Keratinocyte (primary cell): Measurements from ENCODE around the gene TAF9. TPM values are rescaled to one million over a fixed set of nuclear protein-coding genes. Genes with fewer than 3 reads are reported as not detected.

ENCODE experiments used
- DNase-seq: peaks from one replicate; pipeline ENCODE4 v3.0.0-alpha.2; 2011; ENCODE audit warnings: low read depth, missing footprints, low spot score
- FAIRE-seq: peaks from 2 replicates; lab custom pipeline; 2011; peaks lifted over from hg19 to GRCh38; lab: Jason Lieb, UNC
- H2AFZ ChIP-seq: 2 replicates; pipeline ENCODE4 v1.6.0; 2012; ENCODE audit warnings: low read length, control low read depth, inconsistent platforms; ENCODE audit not compliant: control insufficient read depth
- H3K27ac ChIP-seq: 2 replicates; pipeline ENCODE4 v1.5.1; 2011; ENCODE audit warnings: low read length; ENCODE audit not compliant: control insufficient read depth, insufficient read depth
- H3K27me3 ChIP-seq: 3 replicates; pipeline ENCODE4 v1.6.0; 2011; ENCODE audit warnings: low read length; ENCODE audit not compliant: control insufficient read depth, insufficient read depth; ENCODE audit errors: extremely low read depth
- H3K36me3 ChIP-seq, 2 experiments: 2 replicates in 1 of 2; 3 replicates in 1 of 2; pipeline ENCODE4 v1.5.1; 2011; ENCODE audit warnings: low read length in 2 of 2, mild to moderate bottlenecking in 1 of 2; ENCODE audit not compliant: control insufficient read depth in 2 of 2, insufficient read depth in 2 of 2; ENCODE audit errors: extremely low read depth in 1 of 2
- H3K4me1 ChIP-seq: 3 replicates; pipeline ENCODE4 v1.5.1; 2011; ENCODE audit warnings: low read length; ENCODE audit not compliant: control insufficient read depth, insufficient read depth; ENCODE audit errors: extremely low read depth
- H3K4me2 ChIP-seq: 3 replicates; pipeline ENCODE4 v1.6.0; 2011; ENCODE audit warnings: low read depth, low read length; ENCODE audit not compliant: control insufficient read depth, insufficient read depth; ENCODE audit errors: extremely low read depth
- H3K4me3 ChIP-seq, 3 experiments: fragments of 200-600 bp in 1 of 3; sonication (generic) in 1 of 3; 2 replicates in 2 of 3; 3 replicates in 1 of 3; pipeline ENCODE4 v1.5.1; 2011 to 2016; ENCODE audit warnings: low read length in 3 of 3, mild to moderate bottlenecking in 3 of 3, control low read depth in 2 of 3, inconsistent platforms in 1 of 3, low read depth in 1 of 3, mixed read lengths in 1 of 3, mixed run types in 1 of 3, moderate library complexity in 1 of 3; ENCODE audit not compliant: control insufficient read depth in 2 of 3, insufficient read depth in 2 of 3; ENCODE audit errors: extremely low read depth in 1 of 3
- H3K79me2 ChIP-seq: 2 replicates; pipeline ENCODE4 v1.6.0; 2012; ENCODE audit warnings: low read length; ENCODE audit not compliant: control insufficient read depth, insufficient read depth
- H3K9ac ChIP-seq: 3 replicates; pipeline ENCODE4 v1.6.0; 2011; ENCODE audit warnings: low read length; ENCODE audit not compliant: control insufficient read depth, insufficient read depth; ENCODE audit errors: extremely low read depth
- H3K9me1 ChIP-seq: 3 replicates; pipeline ENCODE4 v1.6.0; 2011; ENCODE audit warnings: low read length; ENCODE audit not compliant: control insufficient read depth, insufficient read depth; ENCODE audit errors: extremely low read depth
- H3K9me3 ChIP-seq: 2 replicates; pipeline ENCODE4 v1.5.1; 2012; ENCODE audit warnings: low read depth, low read length; ENCODE audit not compliant: control insufficient read depth
- H4K20me1 ChIP-seq: 3 replicates; pipeline ENCODE4 v1.6.0; 2011; ENCODE audit warnings: low read length; ENCODE audit not compliant: control insufficient read depth, insufficient read depth; ENCODE audit errors: extremely low read depth
- EZH2 ChIP-seq: IDR thresholded peaks from one replicate; pipeline ENCODE4 v1.6.1; 2012; ENCODE audit warnings: inconsistent platforms, mild to moderate bottlenecking, low read length, moderate library complexity
- dilution Hi-C: fragments of 300-500 bp; cut with MboI; formaldehyde crosslinking; loops from one replicate; pipeline ENCODE4 v1.7.0; 2020; ENCODE audit warnings: low sequenced_read_pairs; ENCODE audit not compliant: extremely low pct_ligation_motif_present
- polyA plus RNA-seq, 5 experiments: library from polyadenylated mRNA; depleted of rRNA in 3 of 5; stranded (reverse) in 3 of 5; stranded (forward) in 1 of 5; unstranded in 1 of 5; fragments of >200 nt; gene quantifications; 1 replicate in 1 of 5; 2 replicates in 3 of 5; 3 replicates in 1 of 5; pipeline versions ENCODE4 v1.2.1 to v1.2.3, GENCODE V29; 2011 to 2012; ENCODE audit warnings: missing spikeins in 2 of 5, low read depth in 1 of 5, low replicate concordance in 1 of 5
- TF ChIP-seq, protein P1 (sequence below), 3 experiments: IDR thresholded peaks in 1 of 3; conservative IDR thresholded peaks in 1 of 3; optimal IDR thresholded peaks in 1 of 3; 2 replicates in 2 of 3; 3 replicates in 1 of 3; pipeline versions ENCODE3 to v1.5.1; 2011; ENCODE audit warnings: low read length in 3 of 3, mild to moderate bottlenecking in 3 of 3, moderate library complexity in 2 of 3, control low read depth in 1 of 3, inconsistent platforms in 1 of 3; ENCODE audit not compliant: insufficient read depth in 2 of 3; ENCODE audit errors: extremely low read depth in 1 of 3

Gene TAF9
- polyA plus RNA-seq, 1 donor (not counting 4 experiments of a cell fraction or from before 2014, with no cell fraction given), result 237 TPM

DNA sequence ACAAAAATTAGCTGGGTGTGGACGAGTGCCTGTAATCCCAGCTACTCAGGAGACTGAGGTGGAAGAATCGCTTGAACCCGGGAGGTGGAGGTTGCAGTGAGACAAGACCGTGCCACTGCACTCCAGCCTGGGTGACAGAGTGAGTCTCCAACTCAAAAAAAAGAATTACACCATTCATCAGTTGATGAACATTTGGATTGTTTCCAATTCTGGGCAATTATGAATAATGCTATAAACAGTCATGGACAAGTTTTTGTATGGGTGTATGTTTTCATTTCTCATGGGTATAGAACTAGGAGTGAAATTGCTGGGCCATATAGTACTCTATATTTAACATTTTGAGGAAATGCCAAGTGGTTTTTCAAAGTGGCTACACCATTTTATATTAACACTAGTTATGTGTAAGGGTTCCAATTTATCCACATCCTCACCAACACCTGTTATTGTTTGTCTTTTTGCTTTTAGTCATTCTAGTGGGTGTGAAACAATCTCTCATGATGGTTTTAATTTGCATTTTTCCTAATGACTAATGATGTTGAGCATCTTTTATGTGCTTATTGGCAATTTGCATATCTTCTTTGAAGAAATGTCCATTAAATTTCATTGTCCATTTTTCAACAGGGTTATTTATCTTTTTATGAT, 27.7 kb downstream of the TAF9 start:
- H3K4me1 ChIP-seq, result no peaks in the 10 kb centered on the region
- TF ChIP-seq, protein P1, sequence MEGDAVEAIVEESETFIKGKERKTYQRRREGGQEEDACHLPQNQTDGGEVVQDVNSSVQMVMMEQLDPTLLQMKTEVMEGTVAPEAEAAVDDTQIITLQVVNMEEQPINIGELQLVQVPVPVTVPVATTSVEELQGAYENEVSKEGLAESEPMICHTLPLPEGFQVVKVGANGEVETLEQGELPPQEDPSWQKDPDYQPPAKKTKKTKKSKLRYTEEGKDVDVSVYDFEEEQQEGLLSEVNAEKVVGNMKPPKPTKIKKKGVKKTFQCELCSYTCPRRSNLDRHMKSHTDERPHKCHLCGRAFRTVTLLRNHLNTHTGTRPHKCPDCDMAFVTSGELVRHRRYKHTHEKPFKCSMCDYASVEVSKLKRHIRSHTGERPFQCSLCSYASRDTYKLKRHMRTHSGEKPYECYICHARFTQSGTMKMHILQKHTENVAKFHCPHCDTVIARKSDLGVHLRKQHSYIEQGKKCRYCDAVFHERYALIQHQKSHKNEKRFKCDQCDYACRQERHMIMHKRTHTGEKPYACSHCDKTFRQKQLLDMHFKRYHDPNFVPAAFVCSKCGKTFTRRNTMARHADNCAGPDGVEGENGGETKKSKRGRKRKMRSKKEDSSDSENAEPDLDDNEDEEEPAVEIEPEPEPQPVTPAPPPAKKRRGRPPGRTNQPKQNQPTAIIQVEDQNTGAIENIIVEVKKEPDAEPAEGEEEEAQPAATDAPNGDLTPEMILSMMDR (optimal IDR thresholded peaks at IDR 0.05 in 1 of 3, IDR thresholded peaks at IDR 0.05 in 1 of 3, conservative IDR thresholded peaks at IDR 0.05 in 1 of 3; ENCODE audit: extremely low read depth in 1 of 3, insufficient read depth in 2 of 3, low read length in 3 of 3), result no peak
- TF ChIP-seq EZH2, result no peak
- no peaks in the 10 kb centered on the region for H3K9me3 ChIP-seq
- no peak overlapping the region for H2AFZ ChIP-seq
- no peaks in the 10 kb centered on the region for H3K27me3 ChIP-seq
- H3K9me1 ChIP-seq, result no peaks in the 10 kb centered on the region
- FAIRE-seq (no peak), DNase-seq (no peak)
- no peaks in the 10 kb centered on the region for H3K36me3 ChIP-seq
- H3K4me2 ChIP-seq, result no peak overlapping the region
- dilution Hi-C loops, result no loop called here
- no peaks in the 10 kb centered on the region for H3K79me2 ChIP-seq
- no peak overlapping the region for H3K4me3 ChIP-seq
- no peaks in the 10 kb centered on the region for H4K20me1 ChIP-seq
- no peak overlapping the region for H3K27ac ChIP-seq
- no peak overlapping the region for H3K9ac ChIP-seq

DNA sequence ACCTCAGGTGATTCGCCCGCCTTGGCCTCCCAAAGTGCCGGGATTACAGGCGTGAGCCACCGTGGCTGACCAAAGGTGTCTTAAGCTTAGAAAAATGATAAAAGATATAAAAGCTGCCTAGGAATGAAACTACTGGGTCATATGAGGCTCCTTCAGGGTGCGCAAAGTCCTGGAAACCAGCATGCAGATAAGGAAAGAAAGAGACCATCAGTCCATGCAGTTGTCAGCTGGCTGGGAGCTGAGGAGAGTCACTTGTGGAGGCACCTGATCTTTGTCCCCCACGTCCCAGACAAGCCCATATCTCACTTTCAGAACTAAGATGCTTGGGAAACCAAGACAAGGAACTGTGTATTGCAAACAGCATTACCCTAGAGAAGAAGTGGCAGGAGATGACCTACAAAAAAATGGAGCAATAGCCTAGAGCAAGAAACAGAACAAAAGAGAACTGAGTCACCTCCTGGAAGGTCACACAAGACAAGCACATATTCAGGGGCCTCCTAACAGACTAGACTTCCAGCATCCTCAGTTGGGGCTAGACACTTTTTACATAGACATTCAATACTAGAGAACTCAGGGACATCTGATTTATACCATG, 33.9 kb downstream of the TAF9 start:
- dilution Hi-C loops, result no loop called here
- H3K9ac ChIP-seq, result no peak overlapping the region

More for the DNA sequence above, 33.9 kb downstream of the TAF9 start:
- H3K36me3 ChIP-seq, result no peaks in the 10 kb centered on the region
- peaks cover 3% of the 10 kb centered on the region for H3K79me2 ChIP-seq
- no peaks in the 10 kb centered on the region for H3K9me1 ChIP-seq
- no peak overlapping the region for H2AFZ ChIP-seq
- H4K20me1 ChIP-seq, result no peaks in the 10 kb centered on the region
- DNase-seq, result no peak
- FAIRE-seq, result no peak
- peaks cover 10% of the 10 kb centered on the region for H3K4me1 ChIP-seq
- no peak overlapping the region for H3K27ac ChIP-seq
- TF ChIP-seq EZH2, result no peak
- TF ChIP-seq, protein P1 (optimal IDR thresholded peaks at IDR 0.05 in 1 of 3, IDR thresholded peaks at IDR 0.05 in 1 of 3, conservative IDR thresholded peaks at IDR 0.05 in 1 of 3; ENCODE audit: extremely low read depth in 1 of 3, insufficient read depth in 2 of 3, low read length in 3 of 3), result no peak
- no peak overlapping the region for H3K4me3 ChIP-seq
- no peaks in the 10 kb centered on the region for H3K9me3 ChIP-seq
- H3K27me3 ChIP-seq, result no peaks in the 10 kb centered on the region
- no peak overlapping the region for H3K4me2 ChIP-seq
